ENCODE results near the gene MIPOL1.
"Not testable (repeated sequence)": the region's sequence is repeated elsewhere in the genome, so short reads cannot be mapped to it uniquely, and the experiment has no call there.

The MIPOL1 gene

GRCh38 chr14:37295262-37295661, 97.5 kb downstream of the MIPOL1 start:
- not testable (repeated sequence) for DNase-seq

- no peak for DNase-seq
These were observed 113.5 kb downstream of the MIPOL1 start for GRCh38 chr14:37311252-37311651.

GRCh38 chr14:37318938-37319337, 121.2 kb downstream of the MIPOL1 start:
- no peak for DNase-seq

GRCh38 chr14:37320106-37320505, 122.4 kb downstream of the MIPOL1 start:
- no peak for DNase-seq

GRCh38 chr14:37325332-37325731, 127.6 kb downstream of the MIPOL1 start:
- DNase-seq, result no peak

GRCh38 chr14:37326434-37326833, 128.7 kb downstream of the MIPOL1 start:
- no peak for DNase-seq

GRCh38 chr14:37327933-37328332, 130.2 kb downstream of the MIPOL1 start:
- DNase-seq, result not testable (repeated sequence)

- no peak for DNase-seq
These were observed 130.9 kb downstream of the MIPOL1 start for GRCh38 chr14:37328673-37329072.

- no peak for DNase-seq
These were observed 131.7 kb downstream of the MIPOL1 start for GRCh38 chr14:37329189-37330001.

- no peak for DNase-seq
These were observed 133.2 kb downstream of the MIPOL1 start for GRCh38 chr14:37330910-37331309.

- DNase-seq, result no peak
These were observed 142.6 kb downstream of the MIPOL1 start for GRCh38 chr14:37340353-37340752.

- DNase-seq, result no peak
These were observed 145.8 kb downstream of the MIPOL1 start for GRCh38 chr14:37343307-37344094.

GRCh38 chr14:37363661-37364060, 165.9 kb downstream of the MIPOL1 start:
- no peak for DNase-seq

- DNase-seq, result peak; percentile 36
These were observed 171.7 kb downstream of the MIPOL1 start for GRCh38 chr14:37369425-37369824.

GRCh38 chr14:37375566-37375965, 177.8 kb downstream of the MIPOL1 start:
- DNase-seq, result no peak

- no peak for DNase-seq
These were observed 179.3 kb downstream of the MIPOL1 start for GRCh38 chr14:37376944-37377609.

- DNase-seq, result peak; percentile 11
These were observed 187.3 kb downstream of the MIPOL1 start for GRCh38 chr14:37384870-37385596.

- not testable (repeated sequence) for DNase-seq
These were observed 199.6 kb downstream of the MIPOL1 start for GRCh38 chr14:37397157-37397940.

- no peak for DNase-seq
These were observed 200.1 kb downstream of the MIPOL1 start for GRCh38 chr14:37397941-37398215.

GRCh38 chr14:37399517-37399916, 201.8 kb downstream of the MIPOL1 start:
- DNase-seq, result no peak

GRCh38 chr14:37401093-37401492, 203.4 kb downstream of the MIPOL1 start:
- no peak for DNase-seq

- no peak for DNase-seq
These were observed 205.9 kb downstream of the MIPOL1 start for GRCh38 chr14:37403626-37404025.

Measured in NCI-H1436 treated with DMSO at 0.1 percent for 48 hours (cell line).